HEK293T (cell line): Measurements from ENCODE around the gene HRC.

Experiments
- CTCF ChIA-PET: fragments of 350-600 bp; formaldehyde crosslinking; extraction: SDS; loops from one replicate; lab custom pipeline; 2021; ENCODE audit warnings: antibody characterized with exemption, inconsistent platforms; lab: Yijun Ruan, JAX
- POLR2A ChIA-PET: fragments of 350-600 bp; formaldehyde crosslinking; extraction: SDS; loops from one replicate; lab custom pipeline; 2020; ENCODE audit warnings: antibody characterized with exemption, inconsistent platforms; lab: Yijun Ruan, JAX
- DNase-seq: peaks from one replicate; pipeline ENCODE4 v3.0.0; 2012; ENCODE audit warnings: mixed read lengths; ENCODE audit errors: extremely low spot score
- ARNT ChIP-seq: fragments of 450-650 bp; IDR thresholded peaks from 2 replicates; pipeline ENCODE4 v1.6.1; 2017; ENCODE audit warnings: mild to moderate bottlenecking
- BHLHE40 ChIP-seq: fragments of 450-650 bp; IDR thresholded peaks from 2 replicates; pipeline ENCODE4 v1.6.1; 2016; ENCODE audit warnings: mild to moderate bottlenecking, moderate library complexity, borderline replicate concordance
- CTBP1 ChIP-seq: fragments of 450-650 bp; IDR thresholded peaks from 2 replicates; pipeline ENCODE4 v1.6.1; 2016; ENCODE audit warnings: borderline replicate concordance
- ELF4 ChIP-seq: fragments of 450-650 bp; IDR thresholded peaks from 2 replicates; pipeline ENCODE4 v1.6.1; 2017; ENCODE audit warnings: antibody characterized with exemption
- FOXA1 ChIP-seq: fragments of 450-650 bp; IDR thresholded peaks from 2 replicates; pipeline ENCODE4 v1.6.1; 2016; ENCODE audit warnings: mild to moderate bottlenecking
- FOXK2 ChIP-seq: fragments of 450-650 bp; IDR thresholded peaks from 2 replicates; pipeline ENCODE4 v1.6.1; 2016; ENCODE audit warnings: mild to moderate bottlenecking
- FOXM1 ChIP-seq: fragments of 450-650 bp; IDR thresholded peaks from 2 replicates; pipeline ENCODE4 v1.6.1; 2017; ENCODE audit warnings: mild to moderate bottlenecking, borderline replicate concordance
- HDGF ChIP-seq: fragments of 450-650 bp; IDR thresholded peaks from 2 replicates; pipeline ENCODE4 v1.6.1; 2017; ENCODE audit warnings: antibody characterized with exemption, borderline replicate concordance
- L3MBTL2 ChIP-seq: fragments of 450-650 bp; conservative IDR thresholded peaks from 2 replicates; pipeline ENCODE4 v1.6.1; 2016; ENCODE audit warnings: mild to moderate bottlenecking
- LEF1 ChIP-seq: fragments of 450-650 bp; IDR thresholded peaks from 2 replicates; pipeline ENCODE4 v1.6.1; 2017; ENCODE audit warnings: mild to moderate bottlenecking, borderline replicate concordance
- NFRKB ChIP-seq: fragments of 450-650 bp; IDR thresholded peaks from 2 replicates; pipeline ENCODE4 v1.6.1; 2016; ENCODE audit warnings: mild to moderate bottlenecking, moderate library complexity
- SP1 ChIP-seq: fragments of 450-650 bp; IDR thresholded peaks from 2 replicates; pipeline ENCODE4 v1.6.1; 2017
- SUZ12 ChIP-seq: fragments of 450-650 bp; IDR thresholded peaks from 2 replicates; pipeline ENCODE4 v1.6.1; 2016; ENCODE audit warnings: mild to moderate bottlenecking
- TARDBP ChIP-seq: fragments of 450-650 bp; IDR thresholded peaks from 2 replicates; pipeline ENCODE4 v1.6.1; 2016
- ZNF384 ChIP-seq: fragments of 450-650 bp; IDR thresholded peaks from 2 replicates; pipeline ENCODE4 v1.6.1; 2016
- TF ChIP-seq, protein P1 (sequence below): fragments of 450-650 bp; IDR thresholded peaks from 2 replicates; pipeline ENCODE4 v1.6.1; 2016

Gene HRC

DNA sequence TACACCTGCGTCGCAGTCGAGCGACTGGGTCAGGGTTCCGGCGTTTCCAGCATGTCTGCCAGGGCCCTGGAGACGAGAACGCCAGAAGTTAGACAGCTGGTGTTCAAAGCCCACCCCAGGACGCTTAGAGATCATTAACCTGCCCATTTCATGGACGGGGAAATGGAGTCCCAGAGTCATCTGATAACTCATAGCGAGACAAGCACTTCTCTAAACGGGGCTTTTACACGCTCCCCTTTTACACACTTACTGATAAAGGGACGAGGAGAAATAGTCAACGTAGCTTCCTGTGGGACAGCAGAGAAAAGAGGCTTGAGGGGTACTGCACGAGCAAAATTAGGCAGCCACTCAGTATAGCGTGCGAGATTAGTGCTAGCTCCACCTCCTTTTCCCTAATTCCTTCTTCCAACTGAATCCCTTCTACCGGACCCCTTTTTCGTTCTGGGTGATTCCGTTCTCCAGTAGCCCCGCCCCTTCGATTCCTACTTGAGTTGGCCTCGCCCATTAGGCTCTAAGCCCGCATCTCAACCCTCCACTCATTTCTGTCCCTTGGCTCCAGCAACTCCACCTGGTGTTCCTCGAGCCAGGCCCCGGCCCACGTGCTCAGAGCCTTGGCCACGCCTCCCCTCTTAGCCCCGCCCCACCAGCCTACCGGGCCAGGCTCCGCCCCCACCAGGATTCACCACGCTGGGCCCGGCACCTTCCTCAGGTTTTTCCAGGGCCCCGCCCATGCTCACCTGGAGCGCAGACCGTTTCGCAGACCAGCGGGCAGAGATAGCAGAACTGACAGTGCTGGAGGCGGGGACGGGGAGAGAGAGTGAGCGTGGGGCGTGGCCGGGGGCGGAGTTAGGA is 3.7 kb downstream of the HRC start:
- peak; percentile 89 for DNase-seq
- TF ChIP-seq L3MBTL2 = peak; percentile 94
- no peak for TF ChIP-seq LEF1
- ChIA-PET POLR2A (interaction anchor here (1.2 kb wide), 1 partner anchor 8 kb away, joined by 6 read pairs; no protein-coding TSS in a partner anchor), CTCF (interaction anchor here (2.0 kb wide), 1 partner anchor 47 kb away, joined by 5 read pairs; no protein-coding TSS in a partner anchor)

- CTCF ChIA-PET = interaction anchor here (2.0 kb wide), 1 partner anchor 48 kb away, joined by 5 read pairs; no protein-coding TSS in a partner anchor
- no peak for TF ChIP-seq LEF1
- TF ChIP-seq ARNT = no peak
- TF ChIP-seq ELF4 = no peak
- TF ChIP-seq ZNF384 = no peak
- TF ChIP-seq HDGF = no peak
- POLR2A ChIA-PET = interaction anchor here (0.6 to 1.4 kb wide), 4 partner anchors 8 to 45 kb away, joined by 3 to 6 read pairs (median 4); no protein-coding TSS in a partner anchor
- DNase-seq = no peak
These were observed 4.3 kb downstream of the HRC start for GRCh38 chr19:49150944-49151243.

DNA sequence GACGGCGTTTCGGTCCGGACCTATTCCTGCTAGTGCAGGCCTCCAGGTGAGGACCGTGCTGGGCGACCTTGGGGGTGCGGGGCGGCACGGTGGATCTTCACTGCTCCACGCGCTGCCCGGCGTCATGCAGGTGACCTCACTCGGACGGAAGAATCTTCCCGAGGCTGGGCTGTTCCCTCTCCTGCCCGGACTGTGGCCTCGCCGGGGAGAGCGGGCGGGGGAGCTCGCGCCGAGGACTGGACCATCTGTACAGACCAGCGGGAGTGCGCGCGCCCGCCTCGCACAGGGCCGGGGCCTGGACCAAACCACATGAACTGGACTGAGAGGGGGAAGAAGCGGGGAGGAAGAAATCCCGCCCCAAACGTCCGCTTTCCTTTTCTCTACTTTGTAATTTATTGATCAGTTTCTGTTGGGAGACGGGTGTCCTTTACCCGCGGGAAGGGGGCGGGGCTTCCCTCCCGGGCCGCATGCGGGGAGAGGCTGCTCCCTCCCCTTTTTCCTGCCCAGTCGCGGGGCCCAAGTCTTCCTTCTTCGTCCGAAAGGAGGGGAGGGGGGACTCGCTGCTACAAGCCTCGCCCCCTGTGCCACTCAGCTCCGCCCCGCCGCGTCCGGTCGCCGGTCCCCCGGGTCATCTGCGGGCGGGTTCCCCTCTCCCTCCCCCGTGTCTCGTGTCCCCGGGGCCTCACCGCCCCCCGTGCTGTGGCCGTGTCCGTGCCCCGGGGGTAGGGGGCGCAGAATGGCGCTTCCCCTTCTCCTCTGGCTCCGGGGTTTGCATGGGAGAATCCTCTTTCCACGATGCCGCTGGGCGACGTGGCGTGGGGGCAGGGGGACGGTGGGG is 4.9 kb downstream of the HRC start:
- peak; percentile 75 for DNase-seq
- ChIA-PET CTCF (interaction anchor here (1.0 to 2.7 kb wide), 3 partner anchors 49 to 151 kb away, joined by 3 to 11 read pairs (median 5); no protein-coding TSS in a partner anchor), POLR2A (interaction anchor here (0.6 to 2.3 kb wide), 14 partner anchors 9 to 303 kb away, joined by 3 to 16 read pairs (median 4); partner anchors contain the start of genes ALDH16A1, GYS1, LIN7B and RUVBL2)
- TF ChIP-seq HDGF (no peak), CTBP1 (no peak), FOXM1 (peak; percentile 81; the same call in 1 of the 2 replicates), LEF1 (no peak), ZNF384 (no peak), ELF4 (no peak), NFRKB (no peak), BHLHE40 (peak; percentile 79), SP1 (no peak), ARNT (no peak), FOXA1 (no peak), FOXK2 (no peak), TARDBP (no peak), SUZ12 (no peak), L3MBTL2 (peak; percentile 48; the same call in 1 of the 2 replicates)
- TF ChIP-seq, protein P1, sequence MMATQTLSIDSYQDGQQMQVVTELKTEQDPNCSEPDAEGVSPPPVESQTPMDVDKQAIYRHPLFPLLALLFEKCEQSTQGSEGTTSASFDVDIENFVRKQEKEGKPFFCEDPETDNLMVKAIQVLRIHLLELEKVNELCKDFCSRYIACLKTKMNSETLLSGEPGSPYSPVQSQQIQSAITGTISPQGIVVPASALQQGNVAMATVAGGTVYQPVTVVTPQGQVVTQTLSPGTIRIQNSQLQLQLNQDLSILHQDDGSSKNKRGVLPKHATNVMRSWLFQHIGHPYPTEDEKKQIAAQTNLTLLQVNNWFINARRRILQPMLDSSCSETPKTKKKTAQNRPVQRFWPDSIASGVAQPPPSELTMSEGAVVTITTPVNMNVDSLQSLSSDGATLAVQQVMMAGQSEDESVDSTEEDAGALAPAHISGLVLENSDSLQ = peak; percentile 92

DNA sequence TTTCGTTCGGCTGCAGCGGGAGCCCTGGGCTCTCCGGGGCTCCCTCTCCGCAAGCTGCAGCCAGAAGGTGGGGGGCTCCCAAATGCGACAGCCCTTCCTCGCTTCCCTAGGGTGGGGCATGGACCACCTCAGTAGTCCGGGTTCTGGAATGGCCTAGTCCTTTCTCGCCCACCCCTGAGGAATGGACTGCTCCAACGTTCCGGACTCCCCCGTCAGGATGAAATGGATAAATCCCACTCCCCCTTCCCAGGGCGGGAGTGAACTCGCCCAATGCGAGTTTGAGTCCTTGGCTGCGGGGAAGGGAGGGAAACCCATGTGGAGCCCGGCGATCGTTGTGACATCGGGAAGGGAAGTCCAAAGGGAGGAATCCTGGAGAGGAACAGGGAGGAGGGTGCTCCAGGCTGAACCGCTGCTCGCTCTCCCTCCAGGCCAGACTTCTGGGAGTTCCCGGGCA is 5.5 kb downstream of the HRC start:
- DNase-seq = peak; percentile 68
- TF ChIP-seq, protein P1 = no peak
- TF ChIP-seq BHLHE40 (peak; percentile 84), NFRKB (no peak), CTBP1 (no peak), SUZ12 (no peak), FOXA1 (no peak), ELF4 (no peak), L3MBTL2 (peak; percentile 80), TARDBP (no peak), FOXM1 (peak; percentile 93), ZNF384 (no peak), HDGF (no peak), FOXK2 (no peak), LEF1 (no peak), ARNT (no peak), SP1 (no peak)
- CTCF ChIA-PET = interaction anchor here (1.0 to 2.7 kb wide), 3 partner anchors 49 to 150 kb away, joined by 3 to 11 read pairs (median 5); no protein-coding TSS in a partner anchor
- POLR2A ChIA-PET = interaction anchor here (1.0 to 2.3 kb wide), 9 partner anchors 10 to 156 kb away, joined by 3 to 16 read pairs (median 4); partner anchors contain the start of genes GYS1, LIN7B and RUVBL2

- CTCF ChIA-PET = interaction anchor here (1.0 to 2.7 kb wide), 3 partner anchors 50 to 51 kb away, joined by 5 to 11 read pairs (median 6); no protein-coding TSS in a partner anchor
- POLR2A ChIA-PET = interaction anchor here (1.0 to 2.4 kb wide), 6 partner anchors 21 to 156 kb away, joined by 3 to 16 read pairs (median 8); partner anchors contain the start of genes GYS1, LIN7B and RUVBL2
- DNase-seq = peak; percentile 93
- TF ChIP-seq LEF1 (no peak), SP1 (no peak), FOXA1 (no peak)
- TF ChIP-seq, protein P1 = no peak
These were observed 6.2 kb downstream of the HRC start for GRCh38 chr19:49148784-49149651.
